HG03469 (cell line): ENCODE measurements around the gene CACNA2D3.
"Not testable (repeated sequence)": the region's sequence is repeated elsewhere in the genome, so short reads cannot be mapped to it uniquely, and the experiment has no call there.

ENCODE experiments used
- ATAC-seq: cut with Tn5 transposase; IDR thresholded peaks from one replicate; pipeline ENCODE4 v1.9.1; 2021; ENCODE audit warnings: mild to moderate bottlenecking, moderate library complexity, moderate number of reproducible peaks; ENCODE audit not compliant: unreplicated experiment

Gene CACNA2D3

GRCh38 chr3:54604495-54604894, 482.1 kb downstream of the CACNA2D3 start:
- ATAC-seq = no peak

GRCh38 chr3:54608041-54608440, 485.7 kb downstream of the CACNA2D3 start:
- no peak for ATAC-seq

- ATAC-seq = no peak
Measured at GRCh38 chr3:54619053-54619452, 496.7 kb downstream of the CACNA2D3 start.

- no peak for ATAC-seq
Measured at GRCh38 chr3:54619531-54619930, 497.2 kb downstream of the CACNA2D3 start.

GRCh38 chr3:54621184-54621583, 498.8 kb downstream of the CACNA2D3 start:
- no peak for ATAC-seq

- ATAC-seq = no peak
Measured at GRCh38 chr3:54622678-54623077, 500.3 kb downstream of the CACNA2D3 start.

- no peak for ATAC-seq
Measured at GRCh38 chr3:54625805-54626787, 503.7 kb downstream of the CACNA2D3 start.

GRCh38 chr3:54628888-54629441, 506.6 kb downstream of the CACNA2D3 start:
- ATAC-seq = no peak

- no peak for ATAC-seq
Measured at GRCh38 chr3:54630101-54630623, 507.8 kb downstream of the CACNA2D3 start.

GRCh38 chr3:54631001-54631400, 508.6 kb downstream of the CACNA2D3 start:
- not testable (repeated sequence) for ATAC-seq

- ATAC-seq = no peak
Measured at GRCh38 chr3:54631516-54632325, 509.4 kb downstream of the CACNA2D3 start.

GRCh38 chr3:54632326-54632665, 509.9 kb downstream of the CACNA2D3 start:
- ATAC-seq = no peak

GRCh38 chr3:54632834-54633233, 510.5 kb downstream of the CACNA2D3 start:
- ATAC-seq = no peak

GRCh38 chr3:54633444-54634121, 511.2 kb downstream of the CACNA2D3 start:
- no peak for ATAC-seq

- no peak for ATAC-seq
Measured at GRCh38 chr3:54634122-54634469, 511.7 kb downstream of the CACNA2D3 start.

GRCh38 chr3:54639790-54640372, 517.5 kb downstream of the CACNA2D3 start:
- not testable (repeated sequence) for ATAC-seq

GRCh38 chr3:54641226-54642014, 519.1 kb downstream of the CACNA2D3 start:
- no peak for ATAC-seq

GRCh38 chr3:54642147-54642546, 519.8 kb downstream of the CACNA2D3 start:
- ATAC-seq = no peak

- ATAC-seq = no peak
Measured at GRCh38 chr3:54647721-54648120, 525.4 kb downstream of the CACNA2D3 start.

- no peak for ATAC-seq
Measured at GRCh38 chr3:54649551-54649950, 527.2 kb downstream of the CACNA2D3 start.
